SK-N-SH (cell line): ENCODE measurements around the gene EDC4. TPM values are rescaled to one million over a fixed set of nuclear protein-coding genes. Genes with fewer than 3 reads are reported as not detected.
A peak's percentile ranks its signal among the peaks of the same experiment; 100 is the strongest.

Source experiments
- CTCF ChIA-PET: fragments of 300-600, 350-600 bp; formaldehyde crosslinking; extraction: SDS; loops from one replicate; lab custom pipeline; 2021; lab: Yijun Ruan, JAX
- POLR2A ChIA-PET: fragments of 350-600 bp; sonication (Branson Sonifier 250); formaldehyde crosslinking; extraction: SDS; loops from one replicate; lab custom pipeline; 2020; ENCODE audit warnings: antibody characterized with exemption, inconsistent platforms; lab: Yijun Ruan, JAX
- DNase-seq: peaks from one replicate; pipeline ENCODE4 v3.0.0; 2012
- H2AFZ ChIP-seq: fragments of 200-600 bp; sonication (generic); 2 replicates; pipeline ENCODE4 v1.8.1; 2016; ENCODE audit warnings: antibody characterized with exemption, mild to moderate bottlenecking, low read depth
- H3F3A ChIP-seq: fragments of 200-600 bp; sonication (generic); replicated peaks from 2 replicates; pipeline ENCODE3; 2016; ENCODE audit warnings: antibody characterized with exemption, mild to moderate bottlenecking; ENCODE audit not compliant: insufficient read depth
- H3K27ac ChIP-seq, 2 experiments: fragments of 200-500 bp in 1 of 2; fragments of 200-600 bp in 1 of 2; sonication (Bioruptor generic) in 1 of 2; sonication (generic), shearing (Covaris generic) in 1 of 2; 2 replicates each; pipeline versions ENCODE4 v1.5.1 to v1.6.1; 2014 to 2016; ENCODE audit warnings: low read depth in 2 of 2, inconsistent platforms in 1 of 2, low read length in 1 of 2, mild to moderate bottlenecking in 1 of 2, mixed read lengths in 1 of 2
- H3K27me3 ChIP-seq: fragments of 200-600 bp; sonication (generic), shearing (Covaris generic); 2 replicates; pipeline ENCODE4 v1.6.1; 2016; ENCODE audit warnings: mixed run types; ENCODE audit not compliant: insufficient read depth
- H3K36me3 ChIP-seq, 2 experiments: fragments of 200-500 bp in 1 of 2; fragments of 200-600 bp in 1 of 2; sonication (Bioruptor generic) in 1 of 2; sonication (generic) in 1 of 2; replicated peaks in 1 of 2; 2 replicates each; pipeline versions ENCODE3 to v1.5.1; 2014 to 2016; ENCODE audit warnings: low read length in 1 of 2, mild to moderate bottlenecking in 1 of 2; ENCODE audit not compliant: insufficient read depth in 2 of 2, control insufficient read depth in 1 of 2
- H3K4me1 ChIP-seq, 2 experiments: fragments of 200-500 bp in 1 of 2; fragments of 200-600 bp in 1 of 2; sonication (Bioruptor generic) in 1 of 2; sonication (generic), shearing (Covaris generic) in 1 of 2; 2 replicates each; pipeline versions ENCODE4 v1.5.1 to v1.6.1; 2014 to 2016; ENCODE audit warnings: low read depth in 1 of 2, low read length in 1 of 2, mixed run types in 1 of 2; ENCODE audit not compliant: insufficient read depth in 2 of 2, control insufficient read depth in 1 of 2
- H3K4me2 ChIP-seq: fragments of 200-600 bp; sonication (generic), shearing (Covaris generic); 2 replicates; pipeline ENCODE4 v1.6.1; 2017; ENCODE audit warnings: mixed run types
- H3K4me3 ChIP-seq, 2 experiments: fragments of 200-500 bp in 1 of 2; fragments of 200-600 bp in 1 of 2; sonication (Bioruptor generic) in 1 of 2; sonication (generic), shearing (Covaris generic) in 1 of 2; 2 replicates each; pipeline versions ENCODE4 v1.5.1 to v1.8.1; 2014 to 2016; ENCODE audit warnings: low read depth in 2 of 2, inconsistent platforms in 1 of 2, low read length in 1 of 2, mild to moderate bottlenecking in 1 of 2, mixed read lengths in 1 of 2, moderate library complexity in 1 of 2
- H3K79me2 ChIP-seq: fragments of 200-600 bp; sonication (generic); 2 replicates; pipeline ENCODE4 v1.8.1; 2017; ENCODE audit warnings: mild to moderate bottlenecking; ENCODE audit not compliant: insufficient read depth
- H3K9ac ChIP-seq: fragments of 200-600 bp; sonication (generic); 2 replicates; pipeline ENCODE4 v1.6.1; 2017; ENCODE audit warnings: mixed run types
- H3K9me2 ChIP-seq: fragments of 200-600 bp; sonication (generic); 2 replicates; pipeline ENCODE4 v1.6.1; 2017; ENCODE audit warnings: mixed run types
- H3K9me3 ChIP-seq: fragments of 200-600 bp; sonication (generic); 2 replicates; pipeline ENCODE4 v1.6.1; 2017; ENCODE audit warnings: mixed run types, mild to moderate bottlenecking, moderate library complexity
- H4K20me1 ChIP-seq: fragments of 200-600 bp; sonication (generic); 2 replicates; pipeline ENCODE4 v1.6.1; 2017; ENCODE audit warnings: mild to moderate bottlenecking, mixed run types; ENCODE audit not compliant: insufficient read depth
- CHD2 ChIP-seq: fragments of 150-350 bp; IDR thresholded peaks from 2 replicates; pipeline ENCODE4 v1.6.1; 2018; ENCODE audit warnings: low read length; ENCODE audit not compliant: partially characterized antibody
- EP300 ChIP-seq, 2 experiments: IDR thresholded peaks; 2 replicates each; pipeline versions ENCODE4 v1.4.0 to v1.6.1; 2012; ENCODE audit warnings: borderline replicate concordance in 1 of 2, low read depth in 1 of 2, low read length in 1 of 2
- EZH2phosphoT487 ChIP-seq: fragments of 200-600 bp; sonication (generic); IDR thresholded peaks from 2 replicates; pipeline ENCODE4 v1.6.1; 2017; ENCODE audit warnings: low read depth, mixed run types, mild to moderate bottlenecking, antibody characterized with exemption, moderate library complexity, borderline replicate concordance
- FOXJ3 ChIP-seq: sonication (generic); formaldehyde crosslinking; IDR thresholded peaks from 2 replicates; pipeline ENCODE4 v1.5.1; 2020; ENCODE audit warnings: mild to moderate bottlenecking, missing genetic modification reagents
- FOXM1 ChIP-seq: IDR thresholded peaks from 2 replicates; pipeline ENCODE4 v1.4.0; 2012; ENCODE audit warnings: low read depth, mild to moderate bottlenecking
- GATA2 ChIP-seq: sonication (generic); formaldehyde crosslinking; IDR thresholded peaks from 2 replicates; pipeline ENCODE4 v1.5.0; 2020; ENCODE audit warnings: mild to moderate bottlenecking, missing genetic modification reagents
- MAX ChIP-seq: IDR thresholded peaks from 2 replicates; pipeline ENCODE4 v1.4.0; 2012; ENCODE audit warnings: low read depth
- MEF2A ChIP-seq: IDR thresholded peaks from 2 replicates; pipeline ENCODE4 v1.4.0; 2012; ENCODE audit warnings: low read depth, borderline replicate concordance
- MXI1 ChIP-seq: IDR thresholded peaks from 2 replicates; pipeline ENCODE4 v1.6.1; 2012; ENCODE audit warnings: mild to moderate bottlenecking, low read depth, low read length, improper control_type of control experiment
- NFIC ChIP-seq: IDR thresholded peaks from 2 replicates; pipeline ENCODE4 v1.4.0; 2012; ENCODE audit warnings: borderline replicate concordance
- PBX3 ChIP-seq: IDR thresholded peaks from 2 replicates; pipeline ENCODE4; 2012
- POLR2AphosphoS5 ChIP-seq: IDR thresholded peaks from 2 replicates; pipeline ENCODE4 v1.6.1; 2012; ENCODE audit warnings: low read depth, low read length
- RCOR1 ChIP-seq: fragments of 150-350 bp; IDR thresholded peaks from 2 replicates; pipeline ENCODE4 v1.6.1; 2017; ENCODE audit warnings: antibody characterized with exemption, low read length
- SIN3A ChIP-seq: IDR thresholded peaks from 2 replicates; pipeline ENCODE4 v1.6.1; 2012; ENCODE audit warnings: low read depth, mild to moderate bottlenecking, low read length, moderate library complexity, borderline replicate concordance
- SMC3 ChIP-seq: IDR thresholded peaks from 2 replicates; pipeline ENCODE4 v1.6.1; 2012; ENCODE audit warnings: low read depth, low read length, improper control_type of control experiment
- TCF12 ChIP-seq: IDR thresholded peaks from 2 replicates; pipeline ENCODE4 v1.4.0; 2012
- TEAD4 ChIP-seq: IDR thresholded peaks from 2 replicates; pipeline ENCODE4 v1.4.0; 2012; ENCODE audit warnings: mild to moderate bottlenecking, borderline replicate concordance; ENCODE audit not compliant: insufficient read depth
- YY1 ChIP-seq: IDR thresholded peaks from 2 replicates; pipeline ENCODE4 v1.4.0; 2012; ENCODE audit warnings: low read depth, mild to moderate bottlenecking
- WGBS: methylation state at CpG from one replicate; pipeline ENCODE4 v1.1.6; 2017; ENCODE audit warnings: low lambda C conversion rate; 5-methylcytosine and 5-hydroxymethylcytosine counted together
- polyA plus RNA-seq, 3 experiments: library from polyadenylated mRNA; depleted of rRNA; stranded (reverse); fragments of >200 nt; gene quantifications; 2 replicates each; pipeline ENCODE4 v1.2.3, GENCODE V29; 2012
- TF ChIP-seq, protein P1 (sequence below): IDR thresholded peaks from 2 replicates; pipeline ENCODE4 v1.6.1; 2012; ENCODE audit warnings: mild to moderate bottlenecking, low read depth, low read length, moderate library complexity
- TF ChIP-seq, protein P2 (sequence below): IDR thresholded peaks from 2 replicates; pipeline ENCODE4 v1.4.0; 2012; ENCODE audit warnings: low read depth, borderline replicate concordance

Gene EDC4
- polyA plus RNA-seq, 1 of the 3 experiments (the other 2 are of a cell fraction), result 38.0 TPM

DNA sequence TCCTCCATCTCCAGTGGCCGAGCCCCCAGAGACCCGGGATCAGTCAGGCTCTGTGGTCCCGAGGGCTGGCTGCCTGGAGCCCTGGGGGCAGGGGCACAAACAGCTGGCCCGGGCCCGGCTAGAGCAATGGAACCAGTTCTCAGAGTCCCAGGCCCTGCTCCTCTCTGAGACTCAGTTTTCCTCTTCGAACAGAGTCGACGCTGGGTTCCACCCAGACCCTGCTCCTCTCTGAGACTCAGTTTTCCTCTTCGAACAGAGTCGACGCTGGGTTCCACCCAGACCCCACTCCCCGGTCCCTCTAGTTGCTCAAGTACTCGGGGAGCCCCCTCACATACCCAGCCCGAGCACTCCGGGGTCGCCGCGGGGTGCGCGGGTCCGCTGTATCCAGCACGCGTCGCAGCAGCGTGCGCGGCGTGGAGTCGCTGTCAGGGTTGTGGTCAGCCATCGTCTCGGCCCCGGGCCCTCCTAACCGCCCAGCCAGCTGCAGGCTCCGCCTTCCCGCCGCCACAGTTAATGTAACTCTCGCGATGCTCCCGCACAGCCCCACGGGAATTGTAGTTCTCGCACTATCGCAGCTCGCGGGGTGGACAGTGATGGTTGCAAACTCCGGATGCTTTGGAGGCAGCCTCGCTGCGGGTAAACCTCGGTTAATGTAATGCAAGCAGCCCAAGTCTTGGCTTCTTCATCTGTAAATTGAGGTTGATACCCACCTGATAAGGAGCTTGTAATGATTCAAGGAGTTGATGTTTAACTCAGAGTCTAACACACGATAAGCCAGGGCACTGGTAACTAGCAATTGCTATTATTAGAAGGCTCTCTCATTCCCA lies 39.2 kb upstream of the EDC4 start (continued):
- peak; percentile 54 for TF ChIP-seq MAX
- TF ChIP-seq, protein P1, sequence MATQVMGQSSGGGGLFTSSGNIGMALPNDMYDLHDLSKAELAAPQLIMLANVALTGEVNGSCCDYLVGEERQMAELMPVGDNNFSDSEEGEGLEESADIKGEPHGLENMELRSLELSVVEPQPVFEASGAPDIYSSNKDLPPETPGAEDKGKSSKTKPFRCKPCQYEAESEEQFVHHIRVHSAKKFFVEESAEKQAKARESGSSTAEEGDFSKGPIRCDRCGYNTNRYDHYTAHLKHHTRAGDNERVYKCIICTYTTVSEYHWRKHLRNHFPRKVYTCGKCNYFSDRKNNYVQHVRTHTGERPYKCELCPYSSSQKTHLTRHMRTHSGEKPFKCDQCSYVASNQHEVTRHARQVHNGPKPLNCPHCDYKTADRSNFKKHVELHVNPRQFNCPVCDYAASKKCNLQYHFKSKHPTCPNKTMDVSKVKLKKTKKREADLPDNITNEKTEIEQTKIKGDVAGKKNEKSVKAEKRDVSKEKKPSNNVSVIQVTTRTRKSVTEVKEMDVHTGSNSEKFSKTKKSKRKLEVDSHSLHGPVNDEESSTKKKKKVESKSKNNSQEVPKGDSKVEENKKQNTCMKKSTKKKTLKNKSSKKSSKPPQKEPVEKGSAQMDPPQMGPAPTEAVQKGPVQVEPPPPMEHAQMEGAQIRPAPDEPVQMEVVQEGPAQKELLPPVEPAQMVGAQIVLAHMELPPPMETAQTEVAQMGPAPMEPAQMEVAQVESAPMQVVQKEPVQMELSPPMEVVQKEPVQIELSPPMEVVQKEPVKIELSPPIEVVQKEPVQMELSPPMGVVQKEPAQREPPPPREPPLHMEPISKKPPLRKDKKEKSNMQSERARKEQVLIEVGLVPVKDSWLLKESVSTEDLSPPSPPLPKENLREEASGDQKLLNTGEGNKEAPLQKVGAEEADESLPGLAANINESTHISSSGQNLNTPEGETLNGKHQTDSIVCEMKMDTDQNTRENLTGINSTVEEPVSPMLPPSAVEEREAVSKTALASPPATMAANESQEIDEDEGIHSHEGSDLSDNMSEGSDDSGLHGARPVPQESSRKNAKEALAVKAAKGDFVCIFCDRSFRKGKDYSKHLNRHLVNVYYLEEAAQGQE, result 0 out of 2 replicates have a peak, but pooled peaks have one; percentile 7
- no peak for TF ChIP-seq EZH2phosphoT487
- no peak for TF ChIP-seq EP300 (IDR thresholded peaks at IDR 0.05; ENCODE audit: borderline replicate concordance in 1 of 2, low read depth in 1 of 2, low read length in 1 of 2)
- no peak for TF ChIP-seq MEF2A
- peak; percentile 44 for TF ChIP-seq RCOR1
- TF ChIP-seq CHD2, result peak; percentile 100
- TF ChIP-seq, protein P2, sequence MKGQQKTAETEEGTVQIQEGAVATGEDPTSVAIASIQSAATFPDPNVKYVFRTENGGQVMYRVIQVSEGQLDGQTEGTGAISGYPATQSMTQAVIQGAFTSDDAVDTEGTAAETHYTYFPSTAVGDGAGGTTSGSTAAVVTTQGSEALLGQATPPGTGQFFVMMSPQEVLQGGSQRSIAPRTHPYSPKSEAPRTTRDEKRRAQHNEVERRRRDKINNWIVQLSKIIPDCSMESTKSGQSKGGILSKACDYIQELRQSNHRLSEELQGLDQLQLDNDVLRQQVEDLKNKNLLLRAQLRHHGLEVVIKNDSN, result no peak
- TF ChIP-seq MXI1, result peak; percentile 98
- peak; percentile 72; the same call in 1 of the 2 replicates for TF ChIP-seq YY1

DNA sequence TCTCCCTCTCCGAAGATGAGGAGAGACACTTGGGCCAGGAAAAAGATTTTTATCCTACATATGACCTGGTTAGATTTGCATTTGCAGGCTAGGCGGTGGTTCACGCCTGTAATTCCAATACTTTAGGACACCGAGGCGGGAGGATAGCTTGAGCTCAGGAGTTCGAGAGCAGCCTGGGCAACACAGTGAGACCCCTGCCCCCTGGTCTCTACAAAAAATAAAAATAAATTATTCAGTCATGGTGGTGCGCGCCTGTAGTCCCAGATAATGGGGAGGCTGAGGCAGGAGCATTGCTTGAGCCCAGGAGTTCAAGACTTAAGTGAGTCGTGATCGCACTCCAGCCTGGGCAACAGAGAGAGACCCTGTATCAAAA lies 38.6 kb upstream of the EDC4 start:
- Histone ChIP-seq H3F3A (no peaks in the 10 kb centered on the region), H4K20me1 (no peaks in the 10 kb centered on the region), H3K4me1 (peaks cover 0 to 9% of the 10 kb centered on the region in 2 experiments; a peak in 1 of 4 replicates), H2AFZ (peak overlapping the region; percentile 85; the same call in 1 of the 2 replicates), H3K9me2 (no peaks in the 10 kb centered on the region), H3K4me3 (peak overlapping the region; percentile 76 to 84; a peak in 2 of 4 replicates), H3K27me3 (no peaks in the 10 kb centered on the region), H3K4me2 (peak overlapping the region; percentile 100), H3K9ac (peak overlapping the region; percentile 87; the same call in 1 of the 2 replicates), H3K9me3 (no peaks in the 10 kb centered on the region), H3K79me2 (peaks cover 16% of the 10 kb centered on the region), H3K36me3 (peaks cover 0 to 29% of the 10 kb centered on the region in 2 experiments), H3K27ac (peak overlapping the region in 1 of 2 experiments; percentile 51; a peak in 2 of 4 replicates)
- ChIA-PET POLR2A (interaction anchor here (1.0 to 2.3 kb wide), 7 partner anchors 10 to 353 kb away, joined by 3 to 11 read pairs (median 5); partner anchors contain the start of genes ATP6V0D1, NUTF2, RANBP10 and TSNAXIP1), CTCF (interaction anchor here (0.9 to 5.0 kb wide), 9 partner anchors 10 to 313 kb away, joined by 3 to 65 read pairs (median 5); partner anchors contain the start of genes NRN1L and NUTF2)
- DNase-seq, result no peak
- 86% methylated on average over 10 of the region's 10 CpGs for WGBS
- no peak for TF ChIP-seq FOXJ3 (CRISPR knock-in tag)
- TF ChIP-seq, protein P1, result no peak
- no peak for TF ChIP-seq NFIC
- TF ChIP-seq SIN3A, result no peak
- TF ChIP-seq PBX3, result no peak
- no peak for TF ChIP-seq MEF2A
- no peak for TF ChIP-seq MXI1
- no peak for TF ChIP-seq SMC3
- no peak for TF ChIP-seq POLR2AphosphoS5
- TF ChIP-seq RCOR1, result no peak
- TF ChIP-seq GATA2 (CRISPR knock-in tag), result no peak
- no peak for TF ChIP-seq TCF12
- TF ChIP-seq TEAD4, result no peak
- no peak for TF ChIP-seq FOXM1
